Colonic mucosa (tissue), 4 donors: ENCODE measurements around the gene AP3B1. TPM values are rescaled to one million over a fixed set of nuclear protein-coding genes. Genes with fewer than 3 reads are reported as not detected.

Experiments used
- DNase-seq: peaks from one replicate; pipeline ENCODE4 v3.0.0-alpha.2; 2020
- H3K27ac ChIP-seq: fragments of 200-600 bp; one replicate; pipeline ENCODE4 v1.8.0; 2021
- H3K27me3 ChIP-seq: fragments of 200-600 bp; one replicate; pipeline ENCODE4 v1.8.0; 2021
- H3K36me3 ChIP-seq: fragments of 200-600 bp; one replicate; pipeline ENCODE4 v1.8.0; 2021
- H3K4me1 ChIP-seq: fragments of 200-600 bp; one replicate; pipeline ENCODE4 v1.8.0; 2021; ENCODE audit warnings: mild to moderate bottlenecking
- H3K4me3 ChIP-seq: fragments of 200-600 bp; one replicate; pipeline ENCODE4 v1.8.0; 2021
- H3K9ac ChIP-seq, 2 donors: one replicate each; pipeline ENCODE4 v1.7.0; 2013; ENCODE audit warnings: control low read depth in 2 of 2, low read depth in 2 of 2, low read length in 2 of 2
- H3K9me3 ChIP-seq: fragments of 200-600 bp; one replicate; pipeline ENCODE4 v1.8.0; 2021
- CTCF ChIP-seq: fragments of 200-600 bp; IDR thresholded peaks from one replicate; pipeline ENCODE4 v1.8.0; 2022; ENCODE audit warnings: antibody characterized with exemption, mild to moderate bottlenecking
- intact Hi-C: fragments of 100-400 bp; cut with DNase I; formaldehyde crosslinking; loops from one replicate; pipeline ENCODE4 v1.14.1; 2022
- total RNA-seq, 2 donors: library from RNA; stranded (reverse); fragmentation: NEBNext Ultra II Directional in 1 of 2; extraction: Animal tissue kit (Norgen Biotek cat#: 25700) in 1 of 2; gene quantifications; one replicate each; pipeline ENCODE4 v1.2.1, GENCODE V29; 2021
- donor health status: healthy.
- donor health status: DM: no; HTN: no; CAD: no.
- donor health status: DM: no; HTN: no; CAD: no.

AP3B1 gene
- total RNA-seq, 2 donors from 2014 or later: 53.3 to 62.6 TPM

GRCh38 chr5:78132507-78132906 lies 162.0 kb downstream of the AP3B1 start:
- Histone ChIP-seq H3K4me3 (no peak overlapping the region), H3K27ac (no peak overlapping the region), H3K27me3 (no peaks in the 10 kb centered on the region), H3K36me3 (peaks cover 3% of the 10 kb centered on the region), H3K9me3 (no peaks in the 10 kb centered on the region), H3K9ac (no peak overlapping the region), H3K4me1 (no peaks in the 10 kb centered on the region)
- intact Hi-C loops: no loop called here
- no peak for TF ChIP-seq CTCF
- DNase-seq: no peak

GRCh38 chr5:78129597-78129996 lies 164.9 kb downstream of the AP3B1 start:
- H3K36me3 ChIP-seq: peaks cover 3% of the 10 kb centered on the region
- intact Hi-C loops: no loop called here
- no peaks in the 10 kb centered on the region for H3K4me1 ChIP-seq
- no peak for TF ChIP-seq CTCF
- H3K27me3 ChIP-seq: no peaks in the 10 kb centered on the region
- no peaks in the 10 kb centered on the region for H3K9me3 ChIP-seq
- H3K27ac ChIP-seq: no peak overlapping the region
- H3K4me3 ChIP-seq: no peak overlapping the region
- no peak overlapping the region for H3K9ac ChIP-seq
- DNase-seq: no peak

- Histone ChIP-seq H3K27me3 (no peaks in the 10 kb centered on the region), H3K36me3 (peaks cover 3% of the 10 kb centered on the region), H3K4me3 (no peak overlapping the region), H3K9ac (no peak overlapping the region), H3K27ac (no peak overlapping the region), H3K9me3 (no peaks in the 10 kb centered on the region), H3K4me1 (no peaks in the 10 kb centered on the region)
- intact Hi-C loops: no loop called here
- DNase-seq: no peak
- no peak for TF ChIP-seq CTCF
Observed at GRCh38 chr5:78127875-78128274, 166.6 kb downstream of the AP3B1 start.

GRCh38 chr5:78126536-78126935 lies 168.0 kb downstream of the AP3B1 start:
- intact Hi-C loops: no loop called here
- no peaks in the 10 kb centered on the region for H3K27me3 ChIP-seq
- no peak overlapping the region for H3K27ac ChIP-seq
- H3K4me1 ChIP-seq: no peaks in the 10 kb centered on the region
- H3K9ac ChIP-seq: no peak overlapping the region
- TF ChIP-seq CTCF: no peak
- H3K9me3 ChIP-seq: no peaks in the 10 kb centered on the region
- no peak for DNase-seq
- H3K4me3 ChIP-seq: no peak overlapping the region
- H3K36me3 ChIP-seq: peaks cover 3% of the 10 kb centered on the region

GRCh38 chr5:78116167-78116566 lies 178.3 kb downstream of the AP3B1 start:
- no peak for TF ChIP-seq CTCF
- DNase-seq: no peak
- no peak overlapping the region for H3K27ac ChIP-seq
- no peak overlapping the region for H3K9ac ChIP-seq
- no peak overlapping the region for H3K4me3 ChIP-seq
- no peaks in the 10 kb centered on the region for H3K36me3 ChIP-seq
- no peaks in the 10 kb centered on the region for H3K4me1 ChIP-seq
- intact Hi-C loops: no loop called here
- H3K9me3 ChIP-seq: no peaks in the 10 kb centered on the region
- H3K27me3 ChIP-seq: no peaks in the 10 kb centered on the region
